Inferior parietal cortex (tissue), 1 donor: Measurements from ENCODE around the gene FAM227A.

Source experiments
- DNase-seq: peaks from one replicate; pipeline ENCODE4 v3.0.0-alpha.2; 2016; ENCODE audit errors: extremely low spot score

Gene FAM227A

DNA sequence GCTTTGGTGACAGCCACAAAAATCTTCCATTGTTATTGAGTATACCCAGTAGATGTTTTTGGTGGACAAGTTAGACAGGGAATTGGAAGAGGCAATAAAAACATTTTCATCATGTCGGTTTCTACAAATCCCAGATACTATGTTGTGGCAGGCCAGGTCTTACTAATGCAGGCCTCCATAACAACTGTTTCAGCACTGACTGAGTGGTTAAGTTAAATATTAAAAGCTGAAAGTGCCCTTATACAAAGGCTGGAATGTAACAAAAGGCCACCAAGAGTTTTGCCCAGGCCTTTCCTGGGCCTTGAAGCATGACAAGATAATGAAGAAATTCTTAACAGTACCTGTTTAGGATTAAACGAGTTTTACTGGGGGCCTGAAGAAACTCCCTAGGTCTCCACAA, 115.5 kb downstream of the FAM227A start:
- no peak for DNase-seq

DNA sequence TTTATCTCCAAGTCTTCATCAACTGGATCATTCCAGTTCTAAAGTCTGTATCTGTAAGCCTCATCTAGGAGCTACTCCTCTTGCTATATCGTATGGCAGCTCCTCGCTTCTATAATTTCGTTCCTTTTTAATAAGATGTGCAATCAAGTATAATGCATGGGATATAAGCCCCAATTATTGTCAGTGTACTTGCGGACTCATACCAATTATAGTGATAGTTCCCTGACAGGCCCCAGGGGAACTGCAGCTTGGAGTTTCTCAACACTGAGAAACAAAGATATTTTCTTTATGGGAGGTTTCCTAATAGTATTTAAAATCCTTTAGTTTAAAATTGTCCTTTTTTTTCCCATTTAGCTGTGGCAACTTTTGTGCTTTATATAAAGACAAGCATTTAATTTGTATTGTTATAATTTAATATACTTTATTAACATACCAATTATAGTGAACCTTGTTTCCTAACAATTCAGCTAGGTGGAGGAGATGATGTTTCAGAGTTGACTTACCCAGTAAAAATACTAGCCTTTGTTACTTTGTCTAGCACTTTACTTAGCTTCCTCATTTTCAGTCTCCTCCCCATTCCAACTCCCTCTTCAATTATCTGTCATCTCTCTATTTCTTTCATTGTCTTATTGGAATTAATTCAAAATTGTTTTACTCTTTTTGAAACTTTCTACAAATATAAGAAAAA, 124.8 kb downstream of the FAM227A start:
- DNase-seq = no peak
